Endothelial cell of umbilical vein (primary cell): ENCODE results near the gene CCDC85C. TPM values are rescaled to one million over a fixed set of nuclear protein-coding genes. Genes with fewer than 3 reads are reported as not detected.

Source experiments
- BruUV-seq: library from RNA; stranded (reverse); fragments of 400-500 nt; replicated peaks from 2 replicates; lab custom pipeline; 2021; lab: Mats Ljungman, UMichigan
- CTCF ChIA-PET: fragments of 300-600, 350-600 bp; sonication (Branson Sonifier 250); formaldehyde crosslinking; loops from one replicate; lab custom pipeline; 2021; ENCODE audit warnings: antibody characterized with exemption, inconsistent platforms; lab: Charles Lee
- POLR2A ChIA-PET: fragments of 300-600, 350-600 bp; sonication (Branson Sonifier 250); formaldehyde crosslinking; loops from one replicate; lab custom pipeline; 2021; ENCODE audit warnings: antibody characterized with exemption, inconsistent platforms; lab: Charles Lee
- DNase-seq: peaks from one replicate; pipeline ENCODE4 v3.0.0-alpha.2; 2011; ENCODE audit warnings: low read depth, low spot score
- FAIRE-seq: peaks from 2 replicates; lab custom pipeline; 2011; peaks lifted over from hg19 to GRCh38; lab: Jason Lieb, UNC
- H2AFZ ChIP-seq: 2 replicates; pipeline ENCODE4 v1.6.0; 2012; ENCODE audit warnings: low read depth, low read length, control low read depth, inconsistent platforms
- H3K27ac ChIP-seq: 2 replicates; pipeline ENCODE4 v1.5.1; 2011; ENCODE audit warnings: low read depth, mild to moderate bottlenecking, control low read depth, low read length, moderate library complexity; ENCODE audit not compliant: insufficient read depth
- H3K27me3 ChIP-seq, 2 experiments: 2 replicates each; pipeline versions ENCODE4 v1.6.0 to v1.6.1; 2011; ENCODE audit warnings: low read length in 2 of 2, mixed read lengths in 1 of 2; ENCODE audit not compliant: control insufficient read depth in 2 of 2, insufficient read depth in 2 of 2
- H3K36me3 ChIP-seq, 2 experiments: 2 replicates in 1 of 2; 3 replicates in 1 of 2; pipeline ENCODE4 v1.5.1; 2011; ENCODE audit warnings: low read length in 2 of 2, mild to moderate bottlenecking in 1 of 2, moderate library complexity in 1 of 2; ENCODE audit not compliant: control insufficient read depth in 2 of 2, insufficient read depth in 2 of 2; ENCODE audit errors: extremely low read depth in 1 of 2
- H3K4me1 ChIP-seq: 3 replicates; pipeline ENCODE4 v1.5.1; 2011; ENCODE audit warnings: mild to moderate bottlenecking, low read length; ENCODE audit not compliant: control insufficient read depth, insufficient read depth; ENCODE audit errors: extremely low read depth
- H3K4me2 ChIP-seq: 2 replicates; pipeline ENCODE4 v1.6.1; 2011; ENCODE audit warnings: low read length, control low read depth, mixed read lengths; ENCODE audit not compliant: insufficient read depth
- H3K4me3 ChIP-seq, 3 experiments: fragments of 200-600 bp in 1 of 3; sonication (generic), shearing (Covaris generic) in 1 of 3; replicated peaks in 1 of 3; 2 replicates each; pipeline ENCODE4 v1.5.1; 2011 to 2016; ENCODE audit warnings: control low read depth in 3 of 3, low read length in 3 of 3, mild to moderate bottlenecking in 2 of 3, inconsistent platforms in 1 of 3, low read depth in 1 of 3, moderate library complexity in 1 of 3; ENCODE audit not compliant: insufficient read depth in 1 of 3
- H3K79me2 ChIP-seq: 2 replicates; pipeline ENCODE4 v1.6.0; 2012; ENCODE audit warnings: low read length, inconsistent platforms; ENCODE audit not compliant: control insufficient read depth, insufficient read depth
- H3K9ac ChIP-seq: replicated peaks from 2 replicates; pipeline ENCODE3; 2011; ENCODE audit warnings: low read length, control low read depth; ENCODE audit not compliant: insufficient read depth; ENCODE audit errors: extremely low read depth
- H3K9me1 ChIP-seq: replicated peaks from 3 replicates; pipeline ENCODE4 v1.6.0; 2011; ENCODE audit warnings: mild to moderate bottlenecking, low read length; ENCODE audit not compliant: control insufficient read depth, insufficient read depth; ENCODE audit errors: extremely low read depth
- H3K9me3 ChIP-seq: replicated peaks from 2 replicates; pipeline ENCODE4 v1.5.1; 2012; ENCODE audit warnings: low read length, inconsistent platforms; ENCODE audit not compliant: control insufficient read depth, insufficient read depth
- H4K20me1 ChIP-seq: replicated peaks from 2 replicates; pipeline ENCODE3; 2011; ENCODE audit warnings: mild to moderate bottlenecking, low read length; ENCODE audit not compliant: control insufficient read depth, insufficient read depth; ENCODE audit errors: extremely low read depth
- EZH2 ChIP-seq: IDR thresholded peaks from 2 replicates; pipeline ENCODE4 v1.6.1; 2012; ENCODE audit warnings: borderline replicate concordance, low read depth, mild to moderate bottlenecking, moderate library complexity, low read length, inconsistent platforms; ENCODE audit not compliant: severe bottlenecking
- FOS ChIP-seq: IDR thresholded peaks from 2 replicates; pipeline ENCODE4 v1.6.1; 2011; ENCODE audit warnings: mild to moderate bottlenecking, low read length, moderate library complexity, borderline replicate concordance; ENCODE audit not compliant: insufficient read depth
- GATA2 ChIP-seq: IDR thresholded peaks from 2 replicates; pipeline ENCODE4 v1.7.0; 2011; ENCODE audit warnings: low read depth, mild to moderate bottlenecking, moderate library complexity, mixed read lengths, low read length; ENCODE audit not compliant: insufficient read length, insufficient read depth
- JUN ChIP-seq: IDR thresholded peaks from 2 replicates; pipeline ENCODE4 v1.6.1; 2011; ENCODE audit warnings: borderline replicate concordance, low read depth; ENCODE audit not compliant: insufficient read length, insufficient read depth
- MYC ChIP-seq: IDR thresholded peaks from one replicate; pipeline ENCODE4 v1.6.1; 2011; ENCODE audit warnings: mild to moderate bottlenecking, low read depth, low read length
- POLR2A ChIP-seq: IDR thresholded peaks from 2 replicates; pipeline ENCODE4 v1.6.1; 2012; ENCODE audit warnings: low read depth, mild to moderate bottlenecking, control low read depth, low read length
- POLR2AphosphoS5 ChIP-seq: IDR thresholded peaks from 2 replicates; pipeline ENCODE4 v1.6.1; 2012; ENCODE audit warnings: low read depth, mild to moderate bottlenecking, control low read depth, low read length, moderate library complexity; ENCODE audit not compliant: insufficient read depth
- dilution Hi-C: fragments of 300-500 bp; cut with MboI; formaldehyde crosslinking; loops from one replicate; pipeline ENCODE4 v1.15.0; 2019; ENCODE audit warnings: low sequenced_read_pairs; ENCODE audit not compliant: extremely low pct_ligation_motif_present
- intact Hi-C: fragments of 100-400 bp; cut with micrococcal nuclease; formaldehyde crosslinking; loops from one replicate; pipeline ENCODE4 v1.10.0; 2022
- polyA plus RNA-seq, 4 experiments: library from polyadenylated mRNA; depleted of rRNA in 3 of 4; stranded (reverse) in 3 of 4; unstranded in 1 of 4; fragments of >200 nt; gene quantifications; 2 replicates each; pipeline versions ENCODE4 v1.2.1 to v1.2.3, GENCODE V29; 2011 to 2012; ENCODE audit warnings: missing spikeins in 1 of 4
- total RNA-seq: library from RNA; stranded (reverse); gene quantifications from 2 replicates; pipeline ENCODE4 v1.2.3, GENCODE V29; 2021
- TF ChIP-seq, protein P1 (sequence below): IDR thresholded peaks from 2 replicates; pipeline ENCODE4 v1.6.1; 2011; ENCODE audit not compliant: insufficient read depth, insufficient read length
- TF ChIP-seq, protein P2 (sequence below), 2 donors: IDR thresholded peaks; 1 replicate in 1 of 2; 2 replicates in 1 of 2; pipeline ENCODE4 v1.5.1; 2011; ENCODE audit warnings: low read length in 2 of 2, mild to moderate bottlenecking in 2 of 2, moderate library complexity in 2 of 2, control low read depth in 1 of 2, inconsistent platforms in 1 of 2, low read depth in 1 of 2; ENCODE audit not compliant: insufficient read depth in 1 of 2; ENCODE audit errors: extremely low read depth in 1 of 2

CCDC85C gene
- total and polyA plus RNA-seq, 2 donors (not counting 3 experiments of a cell fraction or from before 2014, with no cell fraction given): 7.5 to 17.8 TPM

GRCh38 chr14:99644035-99644587 lies 40.1 kb upstream of the CCDC85C start:
- Histone ChIP-seq H3K27me3 (no peaks in the 10 kb centered on the region), H2AFZ (no peak overlapping the region), H3K4me3 (no peak overlapping the region), H3K4me1 (no peaks in the 10 kb centered on the region), H3K9me3 (no peaks in the 10 kb centered on the region), H3K9me1 (no peaks in the 10 kb centered on the region), H3K4me2 (no peak overlapping the region), H3K27ac (no peak overlapping the region), H3K36me3 (no peaks in the 10 kb centered on the region), H3K79me2 (no peaks in the 10 kb centered on the region), H3K9ac (no peak overlapping the region), H4K20me1 (no peaks in the 10 kb centered on the region)
- ChIA-PET POLR2A (no interaction called here), CTCF (no interaction called here)
- no peak for TF ChIP-seq EZH2
- TF ChIP-seq, protein P1, sequence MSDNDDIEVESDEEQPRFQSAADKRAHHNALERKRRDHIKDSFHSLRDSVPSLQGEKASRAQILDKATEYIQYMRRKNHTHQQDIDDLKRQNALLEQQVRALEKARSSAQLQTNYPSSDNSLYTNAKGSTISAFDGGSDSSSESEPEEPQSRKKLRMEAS: no peak
- TF ChIP-seq POLR2AphosphoS5: no peak
- no peak for TF ChIP-seq FOS
- TF ChIP-seq, protein P2, sequence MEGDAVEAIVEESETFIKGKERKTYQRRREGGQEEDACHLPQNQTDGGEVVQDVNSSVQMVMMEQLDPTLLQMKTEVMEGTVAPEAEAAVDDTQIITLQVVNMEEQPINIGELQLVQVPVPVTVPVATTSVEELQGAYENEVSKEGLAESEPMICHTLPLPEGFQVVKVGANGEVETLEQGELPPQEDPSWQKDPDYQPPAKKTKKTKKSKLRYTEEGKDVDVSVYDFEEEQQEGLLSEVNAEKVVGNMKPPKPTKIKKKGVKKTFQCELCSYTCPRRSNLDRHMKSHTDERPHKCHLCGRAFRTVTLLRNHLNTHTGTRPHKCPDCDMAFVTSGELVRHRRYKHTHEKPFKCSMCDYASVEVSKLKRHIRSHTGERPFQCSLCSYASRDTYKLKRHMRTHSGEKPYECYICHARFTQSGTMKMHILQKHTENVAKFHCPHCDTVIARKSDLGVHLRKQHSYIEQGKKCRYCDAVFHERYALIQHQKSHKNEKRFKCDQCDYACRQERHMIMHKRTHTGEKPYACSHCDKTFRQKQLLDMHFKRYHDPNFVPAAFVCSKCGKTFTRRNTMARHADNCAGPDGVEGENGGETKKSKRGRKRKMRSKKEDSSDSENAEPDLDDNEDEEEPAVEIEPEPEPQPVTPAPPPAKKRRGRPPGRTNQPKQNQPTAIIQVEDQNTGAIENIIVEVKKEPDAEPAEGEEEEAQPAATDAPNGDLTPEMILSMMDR (IDR thresholded peaks at IDR 0.05; ENCODE audit: extremely low read depth in 1 of 2, insufficient read depth in 1 of 2, low read depth in 1 of 2, low read length in 2 of 2): no peak
- no peak for TF ChIP-seq POLR2A
- TF ChIP-seq MYC: no peak
- no peak for TF ChIP-seq JUN
- TF ChIP-seq GATA2: no peak
- FAIRE-seq (no peak), DNase-seq (no peak)
- dilution Hi-C loops (no loop called here), intact Hi-C loops (no loop called here)
- BruUV-seq: no TSS peak
